ENCODE results near the gene DIPK1B.

- TF ChIP-seq CTCF (IDR thresholded peaks at IDR 0.05) = no peak
- TF ChIP-seq POLR2A (IDR thresholded peaks at IDR 0.05) = no peak
Observed at GRCh38 chr9:136740491-136740890, 28.1 kb downstream of the DIPK1B start.
